HepG2 (cell line): ENCODE results near the gene TH. TPM values are rescaled to one million over a fixed set of nuclear protein-coding genes. Genes with fewer than 3 reads are reported as not detected.

Experiments used
- ATAC-seq: fragments of 200-7000 bp; cut with Tn5 transposase; 3 replicates; pipeline ENCODE4 v1.9.1; 2020; ENCODE audit warnings: mild to moderate bottlenecking, moderate library complexity
- BruUV-seq: library from RNA; stranded (reverse); fragments of 400-500 nt; replicated peaks from 2 replicates; lab custom pipeline; 2021; lab: Mats Ljungman, UMichigan
- CTCF ChIA-PET: fragments of 300-600 bp; formaldehyde crosslinking; extraction: SDS; loops from one replicate; lab custom pipeline; 2021; ENCODE audit warnings: low total read pairs, inconsistent platforms, low intra/inter-chr PET ratio; lab: Yijun Ruan, JAX
- POLR2A ChIA-PET: fragments of 350-600 bp; sonication (Branson Sonifier 250); formaldehyde crosslinking; loops from one replicate; lab custom pipeline; 2020; ENCODE audit warnings: antibody characterized with exemption, inconsistent platforms; lab: Yijun Ruan, JAX
- DNase-seq: peaks from one replicate; pipeline ENCODE4 v3.0.0-alpha.2; 2015; ENCODE audit warnings: low spot score
- FAIRE-seq: peaks from 3 replicates; lab custom pipeline; 2011; peaks lifted over from hg19 to GRCh38; lab: Jason Lieb, UNC
- H2AFZ ChIP-seq: one replicate; pipeline ENCODE4 v1.6.1; 2011; ENCODE audit warnings: low read length, inconsistent platforms
- H3K27ac ChIP-seq: fragments of 300-600 bp; 3 replicates; pipeline ENCODE4 v1.8.0; 2011; ENCODE audit warnings: mixed run types, mild to moderate bottlenecking, mixed read lengths, low read length, inconsistent platforms; ENCODE audit not compliant: insufficient read depth; ENCODE audit errors: extremely low read length
- H3K27me3 ChIP-seq, 2 experiments: fragments of 200-600 bp in 1 of 2; 2 replicates in 1 of 2; 3 replicates in 1 of 2; pipeline versions ENCODE4 v1.6.0 to v1.8.0; 2011; ENCODE audit warnings: low read length in 2 of 2, mild to moderate bottlenecking in 2 of 2, moderate library complexity in 2 of 2, inconsistent platforms in 1 of 2; ENCODE audit not compliant: insufficient read depth in 2 of 2, control insufficient read depth in 1 of 2
- H3K36me3 ChIP-seq, 2 experiments: fragments of 200-600 bp in 1 of 2; replicated peaks in 1 of 2; 2 replicates in 1 of 2; 3 replicates in 1 of 2; pipeline versions ENCODE4 v1.5.1 to v1.8.0; 2011; ENCODE audit warnings: low read length in 2 of 2, inconsistent platforms in 1 of 2; ENCODE audit not compliant: insufficient read depth in 2 of 2, control insufficient read depth in 1 of 2
- H3K4me1 ChIP-seq: 2 replicates; pipeline ENCODE4 v1.5.1; 2012; ENCODE audit warnings: low read length, inconsistent platforms; ENCODE audit not compliant: insufficient read depth
- H3K4me2 ChIP-seq: 2 replicates; pipeline ENCODE4 v1.6.0; 2011; ENCODE audit warnings: low read depth, low read length, inconsistent platforms
- H3K4me3 ChIP-seq, 3 experiments: fragments of 200-600 bp in 1 of 3; sonication (generic), shearing (Covaris generic) in 1 of 3; replicated peaks in 1 of 3; 2 replicates each; pipeline ENCODE4 v1.5.1; 2011 to 2016; ENCODE audit warnings: low read length in 3 of 3, inconsistent platforms in 2 of 3, low read depth in 2 of 3, mild to moderate bottlenecking in 2 of 3, control low read depth in 1 of 3, mixed read lengths in 1 of 3; ENCODE audit not compliant: insufficient read depth in 1 of 3
- H3K79me2 ChIP-seq: one replicate; pipeline ENCODE4 v1.6.1; 2011; ENCODE audit warnings: low read length, inconsistent platforms; ENCODE audit not compliant: insufficient read depth
- H3K9ac ChIP-seq: 2 replicates; pipeline ENCODE4 v1.6.0; 2011; ENCODE audit warnings: mild to moderate bottlenecking, low read depth, low read length, inconsistent platforms; ENCODE audit not compliant: insufficient read depth
- H3K9me3 ChIP-seq: 2 replicates; pipeline ENCODE4 v1.5.1; 2012; ENCODE audit warnings: mild to moderate bottlenecking, low read length
- H4K20me1 ChIP-seq: 2 replicates; pipeline ENCODE4 v1.6.0; 2011; ENCODE audit warnings: inconsistent platforms, mild to moderate bottlenecking, low read length, moderate library complexity; ENCODE audit not compliant: insufficient read depth
- ARNT2 ChIP-seq: sonication (generic); formaldehyde crosslinking; IDR thresholded peaks from 2 replicates; pipeline ENCODE4 v1.8.0; 2022; ENCODE audit warnings: mild to moderate bottlenecking, low read depth, missing genetic modification reagents, moderate library complexity
- FOXP1 ChIP-seq, 2 experiments: fragments of 450-650 bp in 1 of 2; IDR thresholded peaks; 2 replicates each; pipeline ENCODE4 v1.6.1; 2017 to 2018; ENCODE audit warnings: antibody characterized with exemption in 1 of 2
- GZF1 ChIP-seq: sonication (generic); formaldehyde crosslinking; IDR thresholded peaks from 2 replicates; pipeline ENCODE4 v1.5.1; 2020; ENCODE audit warnings: mild to moderate bottlenecking, missing genetic modification reagents
- HNF4G ChIP-seq, 2 experiments: sonication (generic) in 1 of 2; formaldehyde crosslinking in 1 of 2; IDR thresholded peaks; 2 replicates each; pipeline versions ENCODE4 v1.4.0 to v1.6.1; 2011 to 2020; ENCODE audit warnings: borderline replicate concordance in 2 of 2, low read depth in 2 of 2, mild to moderate bottlenecking in 2 of 2, low read length in 1 of 2, missing genetic modification reagents in 1 of 2, moderate library complexity in 1 of 2
- HNRNPLL ChIP-seq: fragments of 200-400 bp; formaldehyde crosslinking; IDR thresholded peaks from 2 replicates; pipeline ENCODE4 v1.6.1; 2017; ENCODE audit warnings: mild to moderate bottlenecking, low read depth, low read length; ENCODE audit not compliant: poor library complexity, severe bottlenecking
- PHF21A ChIP-seq: sonication (generic); formaldehyde crosslinking; IDR thresholded peaks from 2 replicates; pipeline ENCODE4 v1.5.0; 2020; ENCODE audit warnings: mild to moderate bottlenecking, missing genetic modification reagents
- SATB2 ChIP-seq: sonication (generic); formaldehyde crosslinking; IDR thresholded peaks from 2 replicates; pipeline ENCODE4 v1.5.0; 2020; ENCODE audit warnings: missing genetic modification reagents
- SMYD3 ChIP-seq: sonication (generic); formaldehyde crosslinking; IDR thresholded peaks from 2 replicates; pipeline ENCODE4 v1.8.1; 2023; ENCODE audit warnings: mild to moderate bottlenecking, missing genetic modification reagents
- TBX2 ChIP-seq: sonication (generic); formaldehyde crosslinking; IDR thresholded peaks from 2 replicates; pipeline ENCODE4 v1.5.0; 2020; ENCODE audit warnings: missing genetic modification reagents, mild to moderate bottlenecking, borderline replicate concordance
- ZC3H4 ChIP-seq: sonication (generic); formaldehyde crosslinking; IDR thresholded peaks from 2 replicates; pipeline ENCODE4 v1.4.0; 2020; ENCODE audit warnings: missing genetic modification reagents, borderline replicate concordance
- ZNF292 ChIP-seq: sonication (generic); formaldehyde crosslinking; IDR thresholded peaks from 2 replicates; pipeline ENCODE4 v1.8.1; 2022; ENCODE audit warnings: mild to moderate bottlenecking, low read depth, missing genetic modification reagents, borderline replicate concordance
- ZNF354B ChIP-seq: sonication (generic); formaldehyde crosslinking; IDR thresholded peaks from 2 replicates; pipeline ENCODE4 v1.8.0; 2022; ENCODE audit warnings: mild to moderate bottlenecking, missing genetic modification reagents
- ZNF501 ChIP-seq: sonication (generic); formaldehyde crosslinking; IDR thresholded peaks from 2 replicates; pipeline ENCODE4 v1.5.1; 2020; ENCODE audit warnings: mild to moderate bottlenecking, moderate library complexity, missing genetic modification reagents
- ZSCAN29 ChIP-seq: sonication (generic); formaldehyde crosslinking; conservative IDR thresholded peaks from 2 replicates; pipeline ENCODE4 v1.4.0; 2020; ENCODE audit warnings: mild to moderate bottlenecking, missing genetic modification reagents
- ZZZ3 ChIP-seq: sonication (generic); formaldehyde crosslinking; IDR thresholded peaks from 2 replicates; pipeline ENCODE4 v1.4.0; 2020; ENCODE audit warnings: missing genetic modification reagents, mild to moderate bottlenecking, borderline replicate concordance
- WGBS: methylation state at CpG from one replicate; pipeline ENCODE4 v1.1.6; 2017; ENCODE audit warnings: low lambda C conversion rate; 5-methylcytosine and 5-hydroxymethylcytosine counted together
- in situ Hi-C: cut with HindIII; loops from 2 replicates; pipeline ENCODE4 v1.10.0; 2017; ENCODE audit warnings: low pct_unique_long_range_greater_than_20kb; ENCODE audit not compliant: extremely low pct_ligation_motif_present
- intact Hi-C: fragments of 100-400 bp; cut with micrococcal nuclease; formaldehyde crosslinking; loops from one replicate; pipeline ENCODE4 v1.10.0; 2022; ENCODE audit not compliant: unreplicated experiment
- polyA plus RNA-seq, 8 experiments: library from polyadenylated mRNA; depleted of rRNA in 3 of 8; stranded (reverse) in 7 of 8; unstranded in 1 of 8; fragments of >200 nt; fragmentation: Illumina TruSeq in 4 of 8; extraction: Trizol in 4 of 8; gene quantifications; 2 replicates each; pipeline versions ENCODE4 v1.2.1 to v1.2.3, GENCODE V29; 2011 to 2016; ENCODE audit warnings: low read depth in 4 of 8, missing spikeins in 1 of 8, mixed read lengths in 1 of 8; ENCODE audit not compliant: insufficient read depth in 1 of 8
- total RNA-seq, 5 experiments: library from RNA; depleted of rRNA; stranded (reverse); fragments of >200 nt; fragmentation: Illumina TruSeq; extraction: Trizol; gene quantifications; 2 replicates each; pipeline ENCODE4 v1.2.3, GENCODE V29; 2016; ENCODE audit warnings: low read depth in 1 of 5
- TF ChIP-seq, protein P1 (sequence below): sonication (generic); formaldehyde crosslinking; IDR thresholded peaks from 2 replicates; pipeline ENCODE4 v1.5.1; 2020; ENCODE audit warnings: mild to moderate bottlenecking, missing genetic modification reagents, moderate library complexity

TH gene
- total and polyA plus RNA-seq, 2 of the 13 experiments (the other 11 are each of a cell fraction or from before 2014, with no cell fraction given): 0.36 TPM; not detected in 1

- CTCF ChIA-PET: interaction anchor here (1.0 to 1.2 kb wide), 2 partner anchors 29 to 85 kb away, joined by 5 read pairs; no protein-coding TSS in a partner anchor
- 0% methylated on average over 8 of the region's 19 CpGs for WGBS
- DNase-seq: peak; percentile 31
- TF ChIP-seq HNRNPLL: no peak
- peak; percentile 77 for TF ChIP-seq ZNF501 (CRISPR knock-in tag)
- no peak for TF ChIP-seq SATB2
- peak; percentile 62 for TF ChIP-seq TBX2 (CRISPR knock-in tag)
- no peak for TF ChIP-seq GZF1
- no peak for TF ChIP-seq HNF4G (IDR thresholded peaks at IDR 0.05; ENCODE audit: borderline replicate concordance, low read depth, low read length)
- no peak for TF ChIP-seq HNF4G (CRISPR knock-in tag; IDR thresholded peaks at IDR 0.05; ENCODE audit: borderline replicate concordance, low read depth)
- peak; percentile 25; the same call in 1 of the 2 replicates for TF ChIP-seq ZNF292 (CRISPR knock-in tag)
- no peak for TF ChIP-seq SMYD3 (CRISPR knock-in tag)
- TF ChIP-seq ARNT2 (CRISPR knock-in tag): no peak
- no peak for TF ChIP-seq FOXP1 (IDR thresholded peaks at IDR 0.05)
- TF ChIP-seq FOXP1 (CRISPR knock-in tag; IDR thresholded peaks at IDR 0.05): no peak
- TF ChIP-seq ZSCAN29 (CRISPR knock-in tag): no peak
- no peak for TF ChIP-seq ZC3H4 (CRISPR knock-in tag)
- no peak for TF ChIP-seq ZZZ3 (CRISPR knock-in tag)
- TF ChIP-seq, protein P1, sequence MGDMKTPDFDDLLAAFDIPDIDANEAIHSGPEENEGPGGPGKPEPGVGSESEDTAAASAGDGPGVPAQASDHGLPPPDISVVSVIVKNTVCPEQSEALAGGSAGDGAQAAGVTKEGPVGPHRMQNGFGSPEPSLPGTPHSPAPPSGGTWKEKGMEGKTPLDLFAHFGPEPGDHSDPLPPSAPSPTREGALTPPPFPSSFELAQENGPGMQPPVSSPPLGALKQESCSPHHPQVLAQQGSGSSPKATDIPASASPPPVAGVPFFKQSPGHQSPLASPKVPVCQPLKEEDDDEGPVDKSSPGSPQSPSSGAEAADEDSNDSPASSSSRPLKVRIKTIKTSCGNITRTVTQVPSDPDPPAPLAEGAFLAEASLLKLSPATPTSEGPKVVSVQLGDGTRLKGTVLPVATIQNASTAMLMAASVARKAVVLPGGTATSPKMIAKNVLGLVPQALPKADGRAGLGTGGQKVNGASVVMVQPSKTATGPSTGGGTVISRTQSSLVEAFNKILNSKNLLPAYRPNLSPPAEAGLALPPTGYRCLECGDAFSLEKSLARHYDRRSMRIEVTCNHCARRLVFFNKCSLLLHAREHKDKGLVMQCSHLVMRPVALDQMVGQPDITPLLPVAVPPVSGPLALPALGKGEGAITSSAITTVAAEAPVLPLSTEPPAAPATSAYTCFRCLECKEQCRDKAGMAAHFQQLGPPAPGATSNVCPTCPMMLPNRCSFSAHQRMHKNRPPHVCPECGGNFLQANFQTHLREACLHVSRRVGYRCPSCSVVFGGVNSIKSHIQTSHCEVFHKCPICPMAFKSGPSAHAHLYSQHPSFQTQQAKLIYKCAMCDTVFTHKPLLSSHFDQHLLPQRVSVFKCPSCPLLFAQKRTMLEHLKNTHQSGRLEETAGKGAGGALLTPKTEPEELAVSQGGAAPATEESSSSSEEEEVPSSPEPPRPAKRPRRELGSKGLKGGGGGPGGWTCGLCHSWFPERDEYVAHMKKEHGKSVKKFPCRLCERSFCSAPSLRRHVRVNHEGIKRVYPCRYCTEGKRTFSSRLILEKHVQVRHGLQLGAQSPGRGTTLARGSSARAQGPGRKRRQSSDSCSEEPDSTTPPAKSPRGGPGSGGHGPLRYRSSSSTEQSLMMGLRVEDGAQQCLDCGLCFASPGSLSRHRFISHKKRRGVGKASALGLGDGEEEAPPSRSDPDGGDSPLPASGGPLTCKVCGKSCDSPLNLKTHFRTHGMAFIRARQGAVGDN (CRISPR knock-in tag): peak; percentile 78
- TF ChIP-seq ZNF354B (CRISPR knock-in tag): no peak
- TF ChIP-seq PHF21A: peak; percentile 45; the same call in 1 of the 2 replicates
Observed at GRCh38 chr11:2122222-2122906, 49.3 kb downstream of the TH start.

More at GRCh38 chr11:2122222-2122906, 49.3 kb downstream of the TH start:
- FAIRE-seq (no peak), ATAC-seq (peak; percentile 74)
- POLR2A ChIA-PET: interaction anchor here (0.9 to 2.6 kb wide), 6 partner anchors 15 to 174 kb away, joined by 3 to 13 read pairs (median 4); no protein-coding TSS in a partner anchor
- Histone ChIP-seq H3K4me2 (peak overlapping the region; percentile 81), H4K20me1 (no peaks in the 10 kb centered on the region), H3K27me3 (peaks cover 2 to 22% of the 10 kb centered on the region in 2 experiments; a peak in 3 of 5 replicates), H3K9me3 (no peaks in the 10 kb centered on the region), H3K4me1 (peaks cover 45% of the 10 kb centered on the region), H3K4me3 (peak overlapping the region; percentile 19 to 66 (median 29); a peak in 3 of 6 replicates), H3K36me3 (no peaks in the 10 kb centered on the region), H3K27ac (no peak overlapping the region), H3K79me2 (no peaks in the 10 kb centered on the region), H3K9ac (peak overlapping the region; percentile 44), H2AFZ (no peak overlapping the region)
- BruUV-seq: no TSS peak
- intact Hi-C loops: no loop called here
- in situ Hi-C loops: no loop called here
